Neural progenitor cell (in vitro differentiated cells): ENCODE measurements around the gene BCAP31.

Source experiments
- EZH2 ChIP-seq: fragments of 200-600 bp; sonication (generic); IDR thresholded peaks from 2 replicates; pipeline ENCODE4 v1.6.1; 2017; ENCODE audit warnings: antibody characterized with exemption, mild to moderate bottlenecking, moderate library complexity
- TF ChIP-seq, protein P1 (sequence below): fragments of 200-600 bp; sonication (generic); IDR thresholded peaks from 2 replicates; pipeline ENCODE4 v1.5.1; 2017; ENCODE audit warnings: antibody characterized with exemption, mild to moderate bottlenecking

DNA sequence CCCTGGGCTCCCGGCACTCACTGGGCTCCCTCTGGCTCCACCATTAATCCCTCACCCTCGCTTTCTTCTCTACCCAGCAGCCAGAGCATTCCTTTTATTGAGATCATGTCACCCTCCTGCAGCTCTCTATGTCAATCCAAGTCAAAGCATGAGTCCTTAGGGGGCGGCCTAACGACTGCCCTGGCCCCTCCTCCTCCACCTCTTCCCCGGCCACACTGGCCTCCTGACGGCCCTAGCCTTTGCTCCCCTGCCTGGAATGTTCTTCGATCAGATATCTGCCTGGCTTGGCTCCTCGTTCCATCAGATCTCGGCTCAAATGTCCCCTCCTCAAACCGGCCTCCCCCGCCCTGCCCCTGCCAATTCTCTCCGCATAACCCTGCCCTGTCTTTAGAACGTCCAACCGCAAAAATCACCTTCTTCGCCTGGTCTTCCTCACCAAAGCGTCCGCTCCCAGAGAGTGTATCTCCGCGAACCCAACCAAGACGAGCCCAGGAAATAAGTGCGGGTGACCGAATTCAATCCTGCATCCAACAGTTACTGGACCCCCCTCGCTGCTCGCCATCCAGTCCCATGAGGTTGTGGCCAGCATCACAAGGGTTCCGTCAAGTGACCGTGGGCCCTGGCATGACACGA lies 49.9 kb downstream of the BCAP31 start:
- TF ChIP-seq, protein P1, sequence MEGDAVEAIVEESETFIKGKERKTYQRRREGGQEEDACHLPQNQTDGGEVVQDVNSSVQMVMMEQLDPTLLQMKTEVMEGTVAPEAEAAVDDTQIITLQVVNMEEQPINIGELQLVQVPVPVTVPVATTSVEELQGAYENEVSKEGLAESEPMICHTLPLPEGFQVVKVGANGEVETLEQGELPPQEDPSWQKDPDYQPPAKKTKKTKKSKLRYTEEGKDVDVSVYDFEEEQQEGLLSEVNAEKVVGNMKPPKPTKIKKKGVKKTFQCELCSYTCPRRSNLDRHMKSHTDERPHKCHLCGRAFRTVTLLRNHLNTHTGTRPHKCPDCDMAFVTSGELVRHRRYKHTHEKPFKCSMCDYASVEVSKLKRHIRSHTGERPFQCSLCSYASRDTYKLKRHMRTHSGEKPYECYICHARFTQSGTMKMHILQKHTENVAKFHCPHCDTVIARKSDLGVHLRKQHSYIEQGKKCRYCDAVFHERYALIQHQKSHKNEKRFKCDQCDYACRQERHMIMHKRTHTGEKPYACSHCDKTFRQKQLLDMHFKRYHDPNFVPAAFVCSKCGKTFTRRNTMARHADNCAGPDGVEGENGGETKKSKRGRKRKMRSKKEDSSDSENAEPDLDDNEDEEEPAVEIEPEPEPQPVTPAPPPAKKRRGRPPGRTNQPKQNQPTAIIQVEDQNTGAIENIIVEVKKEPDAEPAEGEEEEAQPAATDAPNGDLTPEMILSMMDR = no peak
- TF ChIP-seq EZH2 = no peak
